GM19035 (cell line): ENCODE measurements around the gene TMEM72.

ENCODE experiments used
- ATAC-seq: cut with Tn5 transposase; IDR thresholded peaks from one replicate; pipeline ENCODE4 v1.9.1; 2021; ENCODE audit not compliant: unreplicated experiment

TMEM72 gene

GRCh38 chr10:44932517-44933450 is 21.6 kb downstream of the TMEM72 start:
- peak; percentile 99 for ATAC-seq

- ATAC-seq, result no peak
Measured at GRCh38 chr10:44933451-44934321, 22.5 kb downstream of the TMEM72 start.

DNA sequence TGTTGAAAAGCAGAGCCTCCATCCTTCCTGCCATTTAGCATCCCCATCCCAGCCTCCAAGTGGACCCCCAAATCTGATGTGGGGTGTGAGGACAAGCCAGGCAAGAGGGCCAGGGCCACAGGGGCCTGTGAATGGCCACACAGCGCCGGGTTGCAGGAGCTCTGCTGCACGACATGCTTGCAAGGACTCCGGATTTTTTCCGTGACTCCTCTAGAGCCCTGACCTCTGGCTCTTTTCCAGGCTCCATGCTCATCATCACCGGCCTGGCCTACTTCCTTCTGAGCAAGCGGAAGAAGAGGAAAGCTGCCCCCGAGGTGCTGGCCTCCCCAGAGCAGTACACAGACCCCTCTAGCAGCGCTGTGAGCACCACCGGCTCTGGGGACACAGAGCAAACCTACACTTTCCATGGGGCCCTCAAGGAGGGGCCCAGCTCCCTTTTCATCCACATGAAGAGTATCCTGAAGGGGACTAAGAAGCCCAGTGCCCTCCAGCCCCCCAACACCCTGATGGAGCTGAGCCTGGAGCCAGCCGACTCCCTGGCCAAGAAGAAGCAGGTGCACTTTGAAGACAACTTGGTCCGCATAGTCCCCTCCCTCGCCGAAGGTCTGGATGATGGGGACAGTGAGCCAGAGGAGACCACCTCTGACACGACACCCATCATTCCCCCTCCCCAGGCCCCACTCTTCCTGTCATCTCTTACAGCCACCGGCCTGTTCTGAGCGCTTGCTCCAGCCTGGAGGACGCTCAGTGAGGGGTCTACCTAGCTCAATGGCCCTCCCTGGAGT is 23.5 kb downstream of the TMEM72 start:
- ATAC-seq, result no peak

GRCh38 chr10:44935201-44935965 is 24.2 kb downstream of the TMEM72 start:
- no peak for ATAC-seq

- no peak for ATAC-seq
Measured at GRCh38 chr10:44935966-44936295, 24.8 kb downstream of the TMEM72 start.

- no peak for ATAC-seq
Measured at GRCh38 chr10:44936314-44936975, 25.3 kb downstream of the TMEM72 start.

GRCh38 chr10:44937196-44938005 is 26.3 kb downstream of the TMEM72 start:
- no peak for ATAC-seq

GRCh38 chr10:44938956-44939355 is 27.8 kb downstream of the TMEM72 start:
- no peak for ATAC-seq

- no peak for ATAC-seq
Measured at GRCh38 chr10:44939691-44940401, 28.7 kb downstream of the TMEM72 start.

DNA sequence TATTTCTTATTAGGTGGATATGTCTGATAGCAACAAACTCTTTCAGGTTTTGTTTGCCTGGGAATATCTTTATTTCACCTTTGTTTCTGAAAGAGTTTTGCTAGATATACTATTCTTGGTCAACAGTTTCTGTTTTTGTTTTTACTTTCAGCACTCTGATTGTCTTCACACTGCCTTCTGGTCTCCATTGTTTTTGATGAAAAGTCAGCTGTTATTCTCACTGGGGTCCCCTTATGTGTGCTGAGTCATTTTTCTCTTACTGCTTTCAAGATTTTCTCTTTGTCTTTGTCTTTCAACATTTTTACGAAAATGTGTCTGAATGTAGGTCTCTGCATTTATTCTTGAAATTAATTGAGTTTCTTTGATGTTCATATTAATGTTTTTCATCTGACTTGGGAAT is 33.2 kb downstream of the TMEM72 start:
- ATAC-seq, result no peak

GRCh38 chr10:44946205-44946604 is 35.1 kb downstream of the TMEM72 start:
- ATAC-seq, result peak; percentile 55

DNA sequence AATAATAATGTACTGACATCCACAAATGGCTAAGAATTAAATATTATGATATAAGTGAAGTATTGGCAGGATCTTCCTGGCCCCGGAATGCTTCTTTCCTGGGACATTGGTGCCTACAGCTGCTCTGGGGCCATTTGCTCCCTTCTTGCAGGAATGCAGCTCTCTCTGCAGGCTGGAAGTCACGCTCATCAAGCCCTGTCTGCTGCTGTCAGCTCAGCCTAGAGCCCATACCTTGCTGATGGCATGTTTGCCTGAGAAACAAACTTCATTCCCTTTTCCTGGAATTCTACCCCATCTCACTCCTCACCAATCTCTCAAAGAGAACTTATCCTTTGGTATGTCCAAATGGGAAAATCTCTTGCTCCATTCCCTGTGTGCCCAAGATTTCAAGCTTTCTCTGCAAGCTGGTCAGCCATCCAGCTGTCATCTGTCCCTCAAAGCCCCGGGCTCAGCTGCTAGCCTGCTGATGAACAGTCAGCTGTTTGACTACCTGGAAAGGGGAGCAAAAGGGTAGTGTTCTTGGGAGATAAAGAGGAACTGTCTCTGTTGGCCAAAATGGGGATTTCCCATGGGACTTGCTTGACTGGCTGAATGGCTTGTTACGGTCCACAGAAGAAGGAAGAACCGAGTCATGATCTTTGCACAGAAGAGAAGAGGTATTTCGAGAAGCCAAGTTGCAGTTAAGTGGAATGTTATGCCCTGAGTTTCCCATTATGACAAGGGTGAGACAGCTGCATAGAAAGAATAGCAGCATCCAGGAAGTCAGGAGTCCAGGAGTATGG is 36.4 kb downstream of the TMEM72 start:
- ATAC-seq, result no peak

GRCh38 chr10:44948642-44949041 is 37.5 kb downstream of the TMEM72 start:
- ATAC-seq, result no peak

DNA sequence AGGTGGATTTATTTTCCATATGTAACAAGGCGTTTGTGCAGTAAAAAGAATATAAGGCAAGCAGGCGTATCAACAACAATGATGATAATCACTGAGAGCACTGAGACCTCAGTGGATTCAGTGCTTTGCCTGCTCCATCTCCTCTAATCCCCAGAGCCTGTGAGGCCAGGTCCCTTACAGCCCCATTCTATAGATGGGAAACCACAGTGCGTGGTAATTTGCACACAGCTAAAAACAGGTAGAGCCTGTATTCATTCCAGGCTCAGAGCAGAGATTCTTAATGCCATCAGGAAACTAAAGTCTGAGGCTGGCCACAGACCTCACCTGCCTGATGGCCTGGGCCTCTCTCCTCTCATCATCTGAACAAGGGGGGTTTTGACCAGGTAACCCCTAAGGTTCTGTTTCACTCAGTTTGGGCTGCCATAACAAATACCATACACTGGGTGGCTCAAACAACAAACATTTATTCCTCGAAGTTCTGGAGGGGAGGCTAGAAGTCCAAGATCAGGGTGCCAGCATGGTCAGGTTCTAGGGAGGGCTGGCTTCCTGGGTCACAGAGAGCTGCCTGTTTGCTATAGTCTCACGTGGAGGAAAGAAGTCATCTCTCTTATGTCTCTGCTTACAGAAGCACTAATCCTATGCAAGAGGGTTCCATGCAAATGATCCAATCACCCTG is 38.1 kb downstream of the TMEM72 start:
- ATAC-seq, result no peak

- ATAC-seq, result no peak
Measured at GRCh38 chr10:44949915-44950314, 38.8 kb downstream of the TMEM72 start.

DNA sequence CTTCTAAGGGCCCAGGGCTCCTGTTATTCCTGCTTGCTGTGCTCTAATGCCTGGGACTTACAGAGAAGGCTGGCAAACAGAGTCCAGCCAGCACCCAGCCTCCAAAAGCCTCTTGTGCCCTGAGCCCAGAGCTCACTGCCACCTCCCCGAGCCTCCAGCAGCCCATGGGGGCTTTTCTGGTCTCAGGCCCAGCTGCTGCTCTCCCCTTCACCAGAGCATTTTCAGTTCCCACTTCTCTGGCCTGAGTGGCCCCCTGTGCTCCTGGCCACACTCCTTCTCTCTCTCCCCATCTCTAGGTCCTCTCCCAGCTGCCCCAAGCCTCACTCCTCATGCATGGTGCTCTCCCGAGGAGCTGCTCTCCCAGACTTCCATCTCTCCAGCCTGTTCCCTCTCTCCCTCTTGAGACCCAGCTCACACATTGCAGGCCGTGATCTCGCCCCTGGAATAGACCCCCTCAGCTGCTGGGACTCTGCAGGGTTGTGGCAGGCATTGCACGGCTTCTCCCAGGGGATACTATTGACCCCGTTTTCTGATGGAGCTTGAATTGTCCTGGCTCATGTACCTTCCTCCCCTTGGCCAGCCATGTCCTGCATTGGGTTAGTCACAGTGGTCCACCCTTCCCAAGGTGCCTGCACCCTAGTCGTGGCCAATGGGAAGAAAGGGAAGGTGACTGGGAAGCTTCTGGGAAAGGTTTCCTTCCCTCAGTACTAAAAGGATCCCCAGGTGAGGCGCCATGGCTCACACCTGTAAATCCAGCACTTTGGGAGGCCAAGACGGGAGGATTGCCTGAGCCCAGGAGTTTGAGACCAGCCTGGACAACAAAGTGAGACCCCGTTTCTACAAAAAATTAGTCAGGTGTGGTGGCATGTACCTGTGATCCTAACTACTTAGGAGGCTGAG is 39.4 kb downstream of the TMEM72 start:
- ATAC-seq, result no peak
